C4-2B (cell line): ENCODE measurements around the gene PTK7.

ENCODE experiments used
- ZFX ChIP-seq: fragments of 450-650 bp; IDR thresholded peaks from 2 replicates; pipeline ENCODE4 v1.6.1; 2017
- TF ChIP-seq, protein P1 (sequence below): fragments of 450-650 bp; conservative IDR thresholded peaks from 2 replicates; pipeline ENCODE4 v1.5.1; 2017; ENCODE audit warnings: mild to moderate bottlenecking

DNA sequence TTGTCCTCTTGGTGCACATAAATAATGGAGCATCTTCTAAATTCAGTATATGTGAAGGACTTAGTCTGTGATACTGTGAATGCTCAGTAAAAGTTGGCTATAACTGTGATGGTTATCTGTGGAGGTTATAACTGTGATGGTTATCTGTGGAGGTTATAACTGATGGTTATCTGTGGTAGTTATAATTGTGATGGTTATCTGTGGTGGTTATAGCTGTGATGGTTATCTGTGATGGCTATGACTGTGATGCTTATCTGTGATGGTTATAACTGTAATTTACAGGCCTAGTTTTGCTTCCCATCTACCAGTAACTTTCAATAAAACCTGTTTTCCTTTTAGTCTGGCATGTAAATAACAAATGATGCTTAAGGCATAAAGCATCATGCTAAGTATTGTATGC, 16.5 kb downstream of the PTK7 start:
- TF ChIP-seq, protein P1, sequence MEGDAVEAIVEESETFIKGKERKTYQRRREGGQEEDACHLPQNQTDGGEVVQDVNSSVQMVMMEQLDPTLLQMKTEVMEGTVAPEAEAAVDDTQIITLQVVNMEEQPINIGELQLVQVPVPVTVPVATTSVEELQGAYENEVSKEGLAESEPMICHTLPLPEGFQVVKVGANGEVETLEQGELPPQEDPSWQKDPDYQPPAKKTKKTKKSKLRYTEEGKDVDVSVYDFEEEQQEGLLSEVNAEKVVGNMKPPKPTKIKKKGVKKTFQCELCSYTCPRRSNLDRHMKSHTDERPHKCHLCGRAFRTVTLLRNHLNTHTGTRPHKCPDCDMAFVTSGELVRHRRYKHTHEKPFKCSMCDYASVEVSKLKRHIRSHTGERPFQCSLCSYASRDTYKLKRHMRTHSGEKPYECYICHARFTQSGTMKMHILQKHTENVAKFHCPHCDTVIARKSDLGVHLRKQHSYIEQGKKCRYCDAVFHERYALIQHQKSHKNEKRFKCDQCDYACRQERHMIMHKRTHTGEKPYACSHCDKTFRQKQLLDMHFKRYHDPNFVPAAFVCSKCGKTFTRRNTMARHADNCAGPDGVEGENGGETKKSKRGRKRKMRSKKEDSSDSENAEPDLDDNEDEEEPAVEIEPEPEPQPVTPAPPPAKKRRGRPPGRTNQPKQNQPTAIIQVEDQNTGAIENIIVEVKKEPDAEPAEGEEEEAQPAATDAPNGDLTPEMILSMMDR: no peak
- no peak for TF ChIP-seq ZFX
